ENCODE results near the gene THEM5.

THEM5 gene

DNA sequence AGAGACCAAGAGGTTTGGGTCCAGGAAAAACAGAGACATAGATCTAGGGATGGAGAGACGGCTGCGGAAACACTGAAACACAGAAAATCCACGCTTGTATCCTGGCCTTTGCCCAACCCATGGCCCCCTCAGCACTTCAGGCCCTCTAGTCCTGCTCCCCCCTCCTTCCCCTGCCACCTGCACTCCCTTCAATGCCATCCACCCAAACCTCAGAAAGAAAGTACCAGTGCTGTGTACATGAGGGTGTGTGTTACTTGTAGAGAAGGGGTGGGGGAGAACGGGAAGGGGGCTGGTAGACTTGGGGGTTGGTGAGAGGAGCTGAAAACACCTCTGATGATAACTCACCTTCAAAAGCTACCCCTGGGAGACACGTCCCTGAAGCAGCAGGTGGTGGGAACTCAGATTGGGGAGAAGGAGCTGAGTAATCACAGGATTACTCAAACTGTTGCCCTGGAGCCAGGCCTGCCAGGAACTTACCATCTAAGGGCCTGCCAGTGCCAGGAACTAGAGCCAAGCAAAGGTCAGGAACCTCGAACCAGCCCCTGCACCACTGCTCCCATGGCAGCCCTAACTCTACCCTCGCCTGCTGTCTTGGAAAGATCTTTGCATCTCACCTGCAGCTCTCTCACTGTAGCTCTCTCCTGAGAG is 33.4 kb downstream of the THEM5 start:
- DNase-seq (ENCODE audit: low spot score) = no peak

DNA sequence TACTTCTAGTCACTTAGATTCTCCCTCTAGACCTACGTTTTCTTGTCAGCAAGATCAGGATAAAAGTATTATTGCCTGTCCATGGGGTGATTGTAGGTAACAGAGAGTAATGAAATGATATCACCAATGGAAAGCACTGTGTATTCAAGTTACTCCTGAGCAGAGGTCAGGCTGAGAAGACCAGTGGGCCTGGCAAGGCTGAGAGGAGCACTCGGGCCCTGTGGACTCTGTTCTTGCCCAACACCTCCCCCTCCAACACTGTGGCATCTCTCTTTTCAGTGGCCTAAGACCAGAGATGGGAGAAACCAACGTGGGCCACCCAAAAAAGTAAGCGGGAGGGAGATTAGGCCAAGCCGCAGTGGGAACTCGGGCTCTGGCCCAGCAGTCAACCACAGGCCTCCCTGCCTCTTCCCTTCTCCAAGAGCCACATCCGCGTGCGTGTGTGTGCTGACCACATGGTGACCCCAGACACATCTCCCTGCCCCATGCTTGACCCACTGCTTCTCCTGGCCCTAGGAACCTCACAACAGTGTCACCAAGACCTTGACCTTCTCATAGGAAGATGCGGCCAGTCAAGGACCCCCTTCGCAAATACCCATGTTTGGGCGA is 34.2 kb downstream of the THEM5 start:
- no peak for DNase-seq (ENCODE audit: low spot score)

DNA sequence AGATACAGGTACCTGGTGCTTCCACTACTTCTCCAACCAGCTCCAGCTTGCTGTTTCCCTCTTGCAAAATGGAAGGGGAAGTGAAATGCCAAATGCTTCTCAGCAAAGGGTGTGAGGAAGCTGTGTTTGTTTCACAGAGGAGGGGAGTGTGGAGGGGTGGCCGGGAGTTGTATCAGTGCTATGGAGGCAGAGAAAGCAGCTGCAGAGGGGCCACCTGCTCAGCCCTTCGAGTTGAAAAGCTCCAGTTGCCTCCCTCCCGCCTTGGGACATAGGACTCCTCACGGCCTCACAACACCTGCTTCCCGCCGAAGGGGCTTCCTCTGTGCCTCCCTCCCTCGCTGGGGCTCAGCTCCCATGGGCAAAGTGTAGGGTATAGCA is 36.2 kb downstream of the THEM5 start:
- no peak for DNase-seq (ENCODE audit: low spot score)

DNA sequence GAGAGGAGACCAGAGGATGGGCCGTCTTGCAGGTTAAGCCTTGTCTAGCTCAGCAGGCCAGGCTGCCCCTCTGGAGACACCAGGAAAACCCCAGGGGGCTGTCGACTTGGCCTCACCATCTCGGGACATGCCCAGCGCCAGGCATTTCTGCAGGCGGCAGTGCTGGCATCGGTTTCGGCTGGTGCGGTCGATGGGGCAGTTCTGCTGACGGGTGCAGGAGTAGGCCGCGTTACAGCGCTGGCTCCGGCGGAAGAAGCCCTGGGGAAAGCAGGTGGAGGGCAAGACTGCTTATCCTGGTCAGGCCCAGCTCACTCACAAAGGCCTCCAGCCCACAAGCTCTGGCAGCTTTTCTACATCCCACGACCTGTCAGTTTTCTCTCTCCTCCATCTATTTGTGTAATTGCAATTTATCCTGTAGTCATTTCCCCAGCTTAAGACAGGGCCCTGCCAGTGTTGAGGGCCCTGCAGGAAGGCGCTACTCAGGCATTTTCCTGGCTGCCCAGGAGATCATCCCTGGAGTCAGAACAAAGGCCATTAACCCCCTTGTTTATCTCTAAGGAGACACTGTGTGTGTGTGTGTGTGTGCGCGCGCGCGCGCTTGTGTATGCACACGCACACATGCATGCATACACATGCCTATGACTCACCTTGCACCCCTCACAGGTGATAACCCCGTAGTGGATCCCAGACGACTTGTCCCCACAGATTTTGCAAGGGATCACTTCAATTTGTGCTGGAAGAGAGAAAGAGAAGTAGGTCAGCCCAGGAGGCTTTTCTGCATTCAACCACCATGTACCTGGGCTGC is 36.8 kb downstream of the THEM5 start:
- DNase-seq (ENCODE audit: low spot score) = no peak

DNA sequence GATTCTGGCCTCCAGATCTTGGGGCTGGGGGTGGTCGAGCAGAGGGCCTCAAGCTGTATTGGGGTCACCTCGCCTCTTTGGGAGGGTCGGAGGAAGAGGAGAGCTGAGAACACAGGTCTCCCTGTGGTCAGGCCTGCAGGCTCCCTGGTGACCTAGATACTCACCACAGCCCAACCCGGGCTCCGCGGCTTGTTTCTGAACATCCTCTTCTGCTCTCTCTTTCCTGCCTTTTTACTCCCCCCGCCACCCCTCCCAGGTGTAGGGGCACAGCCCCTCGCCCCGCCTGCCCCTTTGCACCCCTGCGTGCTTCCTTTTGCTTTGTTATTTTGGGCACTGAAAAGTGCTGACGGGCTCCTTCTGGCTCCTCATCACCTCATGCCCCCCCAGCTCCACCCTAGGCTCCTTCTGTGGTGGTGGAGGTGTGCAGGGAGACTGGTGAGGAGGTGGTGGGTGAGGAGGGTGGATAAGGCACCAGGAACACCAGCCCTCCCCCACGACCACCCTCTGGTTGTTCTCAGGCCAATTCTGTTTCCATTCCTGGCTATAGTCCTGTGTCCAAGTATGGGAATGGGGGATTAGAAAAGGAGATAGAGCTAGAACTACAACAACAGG is 37.7 kb downstream of the THEM5 start:
- DNase-seq (ENCODE audit: low spot score) = no peak

DNA sequence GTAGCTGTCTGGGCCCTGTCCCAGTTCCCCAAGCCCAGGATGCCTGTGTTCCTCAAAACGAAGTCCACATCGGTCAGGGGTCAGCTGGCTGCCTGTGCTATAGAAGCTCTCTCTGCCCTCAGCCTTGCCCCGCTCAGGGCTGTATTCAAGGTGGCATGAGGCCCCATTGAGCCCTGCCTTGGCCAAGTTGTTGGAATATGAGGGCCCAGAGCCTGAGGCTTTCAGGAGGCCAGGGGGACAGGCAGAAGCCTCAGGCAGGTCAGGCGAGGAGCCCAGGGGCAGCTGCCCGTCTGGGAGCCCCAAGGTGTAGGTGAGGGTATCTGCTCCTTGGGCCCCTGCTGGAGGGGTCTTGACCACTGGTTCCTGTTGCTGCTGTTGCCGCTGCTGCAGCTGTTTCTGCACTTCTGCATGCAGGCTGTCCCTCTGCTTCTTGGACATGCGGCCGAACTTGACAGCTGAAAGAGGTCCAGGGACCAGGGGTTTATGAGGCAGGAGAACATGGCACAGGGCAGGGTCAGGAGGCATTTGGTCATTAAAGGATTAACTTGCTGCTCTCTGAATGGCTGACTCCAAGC is 38.5 kb downstream of the THEM5 start:
- no peak for DNase-seq (ENCODE audit: low spot score)

DNA sequence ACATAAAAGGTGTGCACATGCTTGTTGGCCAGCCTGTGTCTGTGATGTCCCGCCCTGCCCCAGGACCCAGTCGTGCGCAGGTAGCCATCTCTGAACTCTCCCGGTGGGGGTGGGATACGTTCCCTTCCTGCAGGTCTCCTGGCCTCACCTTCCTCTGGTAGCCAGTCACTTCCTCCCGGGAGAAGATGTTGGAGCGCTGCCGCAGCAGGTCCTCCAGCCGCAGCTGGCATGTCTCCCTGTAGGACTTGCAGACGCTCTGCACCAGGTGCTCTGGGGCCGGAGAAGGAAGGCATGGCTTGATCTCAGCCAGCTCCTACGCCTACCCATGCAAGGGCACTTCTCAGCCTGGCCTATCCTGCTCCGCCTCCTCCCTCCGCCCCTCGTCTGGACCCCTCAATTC is 39.1 kb downstream of the THEM5 start:
- no peak for DNase-seq (ENCODE audit: low spot score)

DNA sequence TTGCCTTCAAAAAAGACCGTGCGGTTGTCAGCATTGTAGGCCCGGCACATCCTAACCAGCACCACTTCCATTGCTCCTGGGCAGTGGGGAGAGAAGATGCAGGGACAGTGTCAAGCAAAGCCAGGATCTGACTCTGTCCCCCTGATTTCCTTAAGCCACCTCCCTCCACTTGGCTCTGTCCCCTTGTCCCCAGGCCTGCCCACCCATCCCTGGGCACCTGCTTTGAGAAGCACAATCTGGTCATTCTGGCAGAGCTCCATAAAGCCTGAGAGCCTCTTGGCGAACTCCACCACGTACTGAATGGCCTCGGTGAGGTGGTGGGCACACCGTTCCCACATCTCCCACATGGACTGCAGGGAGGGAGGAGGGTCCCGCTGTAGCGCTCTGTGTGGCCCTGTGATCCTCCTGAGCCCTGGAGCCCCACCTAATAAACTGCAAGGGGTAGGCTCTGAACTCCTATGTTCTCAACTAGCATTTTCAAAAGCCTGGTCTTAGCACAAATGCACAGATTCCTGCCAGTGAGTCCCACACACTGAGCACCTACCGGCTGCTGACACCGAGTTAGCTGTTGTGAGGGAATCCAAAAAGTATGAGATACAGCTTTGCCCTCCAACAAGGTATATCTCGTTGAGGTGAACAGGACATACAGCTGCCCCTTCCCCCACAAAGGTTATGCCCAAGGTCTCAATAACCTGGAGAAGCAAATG is 40.1 kb downstream of the THEM5 start:
- DNase-seq (ENCODE audit: low spot score) = no peak

DNA sequence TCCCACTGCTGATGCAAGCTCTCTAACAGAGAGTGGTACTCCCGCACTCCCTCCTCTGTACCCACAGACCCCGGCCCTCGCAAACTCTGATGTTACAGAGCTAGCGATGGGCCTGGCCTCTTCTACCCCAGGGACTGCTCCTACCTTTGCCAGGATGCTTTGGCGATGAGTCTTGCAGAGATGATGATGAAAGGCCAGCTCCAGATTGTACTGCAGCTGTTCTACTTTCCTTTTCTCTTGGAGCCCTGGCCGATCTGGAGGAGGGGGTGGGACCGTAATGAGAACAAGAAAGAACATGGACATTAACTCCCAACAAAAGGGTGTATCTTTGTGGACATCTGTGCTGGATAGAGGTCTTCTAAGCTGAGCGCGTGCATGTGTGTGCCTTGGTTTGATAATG is 42.3 kb downstream of the THEM5 start:
- DNase-seq (ENCODE audit: low spot score) = no peak

DNA sequence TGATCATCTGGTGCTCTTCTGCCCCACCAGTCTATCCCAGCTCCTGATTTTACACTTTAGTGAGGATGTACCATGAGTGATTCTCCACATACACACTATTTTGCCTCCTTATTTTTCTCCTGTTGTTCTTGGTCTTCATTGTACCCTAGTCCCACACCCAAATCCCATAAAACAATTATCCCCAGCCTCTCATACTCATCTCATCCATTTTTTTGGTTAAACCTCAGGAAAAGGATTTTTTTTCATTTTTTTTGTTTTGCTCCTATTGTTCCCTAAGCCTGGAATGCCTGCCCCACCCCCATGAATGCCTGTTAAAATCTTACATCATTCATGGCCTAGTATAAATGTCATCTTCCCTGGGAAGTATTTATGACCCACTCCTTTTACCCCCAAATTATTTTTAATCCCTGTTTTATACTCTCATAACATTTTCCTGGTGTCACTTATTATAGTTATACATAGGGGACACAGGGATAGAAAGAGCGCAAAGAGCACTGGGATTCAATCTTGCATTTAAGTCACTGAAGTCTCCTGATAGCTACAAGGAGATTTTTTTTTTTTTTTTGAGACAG is 43.4 kb downstream of the THEM5 start:
- no peak for DNase-seq (ENCODE audit: low spot score)

DNA sequence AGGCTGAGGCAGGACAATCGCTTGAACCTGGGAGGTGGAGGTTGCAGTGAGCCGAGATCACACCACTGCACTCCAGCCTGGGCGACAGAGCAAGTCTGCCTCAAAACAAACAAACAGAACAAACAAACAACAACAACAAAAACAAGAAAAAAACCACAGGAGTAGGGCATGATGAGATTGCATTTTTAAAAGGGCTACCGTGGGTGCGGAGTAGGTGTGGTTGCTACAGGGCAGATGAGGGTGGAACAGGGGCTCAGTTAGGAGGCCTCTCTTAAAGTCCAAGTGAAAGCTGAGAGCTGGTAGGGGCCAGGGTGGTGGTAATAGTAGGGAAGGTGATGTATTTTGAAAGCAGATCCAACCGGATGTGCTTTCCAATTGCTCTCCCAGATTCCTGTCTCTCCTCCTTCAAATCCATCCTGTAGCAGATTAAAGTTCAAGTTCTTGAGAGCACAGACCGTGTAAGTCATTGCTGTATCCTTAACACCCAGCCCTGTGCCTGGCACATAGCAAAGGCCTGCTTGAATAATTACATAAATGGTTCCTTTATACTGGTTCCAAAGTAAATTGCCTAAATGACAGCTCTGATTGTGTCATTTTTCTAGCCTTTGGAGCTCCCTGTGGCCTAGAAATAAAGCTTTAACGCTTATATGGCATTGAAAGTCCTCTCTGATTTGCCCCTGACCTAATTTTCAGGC is 44.1 kb downstream of the THEM5 start:
- DNase-seq (ENCODE audit: low spot score) = no peak

DNA sequence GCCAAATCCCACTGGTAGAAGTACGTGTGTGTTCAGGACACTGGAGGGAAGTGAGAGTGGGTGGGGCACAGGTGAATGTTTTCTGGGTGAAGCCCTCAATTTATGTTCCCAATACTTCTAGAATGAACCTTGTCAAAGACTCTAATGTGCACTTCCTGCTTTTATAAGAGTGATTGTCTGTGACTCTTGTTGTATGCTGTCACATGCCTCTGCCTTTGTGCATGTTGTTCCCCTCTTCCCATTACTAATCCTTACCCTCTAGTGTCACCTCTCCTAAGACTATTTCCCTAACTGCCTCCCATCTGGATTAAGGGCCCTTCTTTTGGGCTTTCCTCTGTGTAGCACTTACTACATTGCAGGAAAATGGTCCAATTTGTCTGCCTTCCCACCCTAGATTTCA is 45.7 kb downstream of the THEM5 start:
- no peak for DNase-seq (ENCODE audit: low spot score)

DNA sequence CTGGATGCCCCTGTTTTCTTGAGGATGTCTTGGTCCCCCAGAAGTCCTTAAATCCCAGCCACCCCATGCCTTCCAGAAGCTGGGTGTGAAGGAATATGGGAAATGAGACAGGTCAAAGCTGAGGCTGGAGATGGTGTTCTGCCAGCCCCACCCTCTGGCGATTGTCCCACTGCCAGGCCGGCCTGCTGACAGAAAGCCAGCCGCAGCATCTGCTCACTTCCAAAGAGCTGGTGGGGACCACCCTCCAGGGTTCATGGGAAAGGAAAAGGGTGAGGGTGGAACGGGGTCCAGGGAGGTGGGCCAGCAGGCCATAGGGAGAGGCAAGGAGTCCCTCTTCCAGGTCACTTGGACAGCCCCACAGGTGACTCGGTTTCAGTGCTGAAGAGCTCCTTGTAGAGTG is 46.4 kb downstream of the THEM5 start:
- no peak for DNase-seq (ENCODE audit: low spot score)

DNA sequence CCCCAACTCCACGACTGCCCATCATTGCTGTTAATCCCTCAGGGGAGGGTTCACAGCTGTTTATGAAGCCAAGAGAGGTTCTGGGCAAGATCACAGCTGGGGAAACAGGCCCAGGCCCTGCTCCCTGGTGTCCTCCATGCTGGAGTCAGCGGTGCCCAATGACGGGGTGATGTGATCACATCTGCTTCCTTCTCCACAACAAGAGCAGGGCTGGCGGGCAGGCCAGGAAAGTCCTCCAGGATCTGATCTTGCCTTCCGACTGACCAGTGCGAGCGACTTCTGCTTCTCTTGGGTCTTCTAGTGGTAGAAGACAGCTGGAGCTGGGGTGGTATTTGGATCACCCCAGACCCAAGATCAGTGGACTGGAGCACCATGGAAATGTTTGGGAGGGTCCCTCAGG is 47.3 kb downstream of the THEM5 start:
- DNase-seq (ENCODE audit: low spot score) = no peak

DNA sequence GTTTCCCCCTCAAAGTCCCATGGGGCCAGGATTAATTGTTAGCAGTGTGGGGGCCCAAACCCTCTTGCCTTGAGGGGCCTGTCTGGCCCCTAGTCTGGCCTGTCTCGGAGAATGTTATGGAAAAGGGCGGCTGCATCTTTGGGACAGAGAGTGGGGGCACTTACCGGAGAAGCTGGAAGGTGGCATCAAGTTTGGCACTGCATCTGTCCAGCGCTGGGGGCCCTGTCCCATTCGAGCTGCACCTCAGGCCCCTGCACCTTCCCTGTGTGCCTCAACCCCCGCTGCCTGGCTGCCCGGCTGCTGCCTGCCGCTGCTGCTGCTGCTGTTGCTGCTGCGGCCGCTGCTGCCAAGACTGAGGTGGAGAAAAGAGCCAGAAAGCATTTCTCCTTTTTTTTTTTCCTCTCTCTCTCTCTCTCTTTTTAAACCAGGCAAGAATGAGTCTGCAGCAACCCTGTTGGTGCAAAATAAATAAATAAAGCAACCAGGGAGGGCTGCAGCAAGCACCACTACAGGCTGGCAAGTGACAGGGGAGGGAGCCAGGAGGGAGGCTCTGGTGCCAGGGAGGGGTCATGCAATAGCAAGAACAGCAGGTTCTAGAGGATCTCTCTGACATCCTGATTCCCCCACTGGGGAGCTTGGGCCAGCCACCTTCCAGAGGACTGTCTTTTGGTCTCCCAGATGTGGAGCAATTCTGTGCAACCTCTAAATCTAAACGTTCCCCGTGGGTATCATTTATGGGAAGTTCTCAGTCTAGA is 48.3 kb downstream of the THEM5 start, which contains the start of gene LINGO4:
Gene LINGO4 (minus strand): TSS at position 354 of the 755 bp plus-strand sequence. CDS start 2,715 bp downstream, outside the sequence.
- DNase-seq (ENCODE audit: low spot score) = no peak

DNA sequence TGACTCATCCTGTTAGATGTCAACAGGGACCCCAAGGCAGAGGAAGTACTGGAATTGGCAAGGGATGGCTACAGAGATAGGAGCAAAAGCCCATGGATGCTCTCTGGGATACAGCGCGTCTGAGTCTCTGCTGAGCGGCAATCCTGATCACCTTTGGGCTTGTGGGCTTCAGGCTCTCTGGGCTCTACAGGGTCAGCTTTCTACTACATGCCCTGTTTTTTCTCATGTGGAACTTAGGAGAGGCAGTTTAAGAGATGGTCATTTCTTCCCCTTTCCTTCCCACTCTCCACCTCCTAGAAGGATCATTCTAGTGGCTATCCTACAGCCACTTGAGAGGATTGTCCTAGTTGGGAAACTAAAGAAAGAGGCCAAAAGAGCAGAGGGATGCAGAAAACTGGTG is 49.6 kb downstream of the THEM5 start:
- DNase-seq (ENCODE audit: low spot score) = no peak

DNA sequence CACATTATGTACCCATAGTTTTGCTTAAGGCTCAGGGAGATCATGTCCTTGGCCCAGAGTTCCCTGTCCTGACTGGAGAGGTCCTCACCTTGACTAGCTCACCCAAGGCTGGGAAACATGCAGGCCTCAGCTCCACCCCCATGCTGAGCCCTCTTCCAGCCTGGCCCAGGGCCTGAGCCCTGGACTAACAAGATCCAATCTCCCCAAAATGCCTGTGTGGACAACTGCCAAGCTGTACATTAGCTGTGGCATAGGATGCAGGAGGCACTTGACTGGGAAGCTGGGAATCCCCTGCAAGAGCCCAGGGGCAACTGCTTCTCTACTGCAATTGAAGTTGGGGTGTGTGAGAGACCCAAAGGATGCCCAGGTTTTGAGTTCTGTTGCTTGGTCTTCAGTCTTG is 50.3 kb downstream of the THEM5 start:
- DNase-seq (ENCODE audit: low spot score) = no peak

DNA sequence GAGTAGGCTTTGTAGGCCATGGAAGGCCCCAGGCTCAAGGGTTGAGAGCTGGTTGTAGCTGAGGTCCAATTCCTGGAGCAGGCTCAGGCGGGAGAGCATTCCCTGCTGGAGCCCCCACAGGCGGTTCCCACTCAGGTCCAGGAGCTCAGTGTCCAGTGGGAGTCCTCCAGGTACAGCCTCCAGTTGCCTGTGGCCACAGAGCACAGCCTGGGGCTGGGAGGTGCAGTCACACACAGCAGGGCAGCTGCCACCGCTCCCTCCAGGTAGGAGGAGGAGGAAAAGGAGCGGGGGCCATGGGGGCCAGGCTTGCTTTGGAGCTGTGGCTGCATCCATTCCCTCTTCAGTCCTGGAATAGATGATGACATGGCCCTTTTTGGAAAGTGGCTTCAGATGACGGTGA is 51.1 kb downstream of the THEM5 start:
- no peak for DNase-seq (ENCODE audit: low spot score)

DNA sequence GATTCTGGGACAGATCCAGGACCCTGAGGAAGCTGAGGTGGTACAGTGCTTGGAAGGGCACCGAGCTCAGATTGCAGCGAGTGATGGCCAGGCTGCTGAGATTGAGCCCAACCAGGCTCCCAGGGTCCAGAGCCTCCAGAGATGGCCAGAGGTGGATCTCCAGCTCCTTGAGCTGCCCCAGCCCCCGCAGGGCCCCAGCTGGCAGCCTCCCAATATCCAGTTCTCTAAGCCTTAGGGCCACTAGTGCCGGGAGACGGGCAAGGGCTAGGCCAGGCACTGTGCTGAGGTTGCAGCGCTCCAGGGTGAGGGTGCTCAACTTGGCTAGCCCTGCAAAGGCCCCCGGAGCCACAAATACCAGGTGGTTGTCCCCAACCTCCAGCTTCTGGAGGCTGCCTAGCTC is 51.7 kb downstream of the THEM5 start:
- DNase-seq (ENCODE audit: low spot score) = no peak

DNA sequence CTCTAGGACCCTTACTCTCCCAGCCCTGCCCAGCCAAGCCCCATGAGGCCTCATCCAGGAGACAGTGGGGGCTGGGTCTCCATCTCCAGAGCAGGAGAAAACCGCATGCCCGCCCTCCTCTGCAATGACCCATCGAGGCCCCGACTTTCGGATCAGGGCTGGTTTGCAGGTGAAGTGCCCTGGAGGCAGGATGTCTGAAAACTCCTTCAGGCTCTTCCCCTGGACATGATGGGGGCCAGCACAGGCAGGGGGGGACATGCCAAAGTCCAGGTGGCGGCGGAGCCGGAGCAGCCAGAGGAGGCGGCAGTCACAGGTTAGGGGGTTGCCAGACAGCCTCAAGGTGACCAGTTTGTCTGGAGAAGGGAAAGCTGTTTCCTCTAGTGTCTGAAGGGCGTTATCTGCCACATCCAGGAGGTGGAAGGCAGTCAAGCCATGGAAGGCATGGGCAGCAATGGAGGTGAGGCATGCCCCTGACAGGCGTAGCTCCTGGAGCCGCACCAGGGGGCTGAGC is 52.1 kb downstream of the THEM5 start:
- DNase-seq (ENCODE audit: low spot score) = no peak

Measured in hematopoietic multipotent progenitor cell treated with erythropoietin and hydrocortisone succinate and interleukin-3 and kit ligand, for 15 days (in vitro differentiated cells).